ENCODE results near the gene MAT2A. TPM values are rescaled to one million over a fixed set of nuclear protein-coding genes. Genes with fewer than 3 reads are reported as not detected.
A peak's percentile ranks its signal among the peaks of the same experiment; 100 is the strongest.

The MAT2A gene
- total RNA-seq, 1 donor from 2014 or later: 281 TPM

GRCh38 chr2:85584354-85584856 lies 45.4 kb downstream of the MAT2A start, which contains the start of gene VAMP5:
Gene VAMP5, plus strand, starts transcription at chr2:85584431. Its CDS starts 60 bp downstream, at chr2:85584491.
- Mint-ChIP-seq H3K36me3 (ENCODE audit: insufficient read depth) (peaks cover 13% of the 10 kb centered on the region), H3K4me3 (ENCODE audit: low read depth) (no peak within 1 kb of the TSS), H3K9me3 (ENCODE audit: low read depth) (no peaks in the 10 kb centered on the region), H3K4me1 (ENCODE audit: low read depth) (peaks cover 16% of the 10 kb centered on the region), H3K27ac (peak within 1 kb of the TSS; percentile 88), H3K27me3 (no peaks in the 10 kb centered on the region)
- no peak for DNase-seq (ENCODE audit: low spot score, unreplicated experiment)
- no peak for TF ChIP-seq CTCF (IDR thresholded peaks at IDR 0.05; ENCODE audit: unreplicated experiment)

- Mint-ChIP-seq H3K4me1 (ENCODE audit: low read depth) (peaks cover 18% of the 10 kb centered on the region), H3K36me3 (ENCODE audit: insufficient read depth) (peaks cover 13% of the 10 kb centered on the region), H3K9me3 (ENCODE audit: low read depth) (no peaks in the 10 kb centered on the region), H3K27me3 (no peaks in the 10 kb centered on the region), H3K4me3 (ENCODE audit: low read depth) (no peak overlapping the region), H3K27ac (peak overlapping the region; percentile 88)
- DNase-seq (ENCODE audit: low spot score, unreplicated experiment): no peak
- TF ChIP-seq CTCF (IDR thresholded peaks at IDR 0.05; ENCODE audit: unreplicated experiment): no peak
Observed at GRCh38 chr2:85584857-85585780, 46.2 kb downstream of the MAT2A start.

- H3K36me3 Mint-ChIP-seq (ENCODE audit: insufficient read depth): peaks cover 13% of the 10 kb centered on the region
- no peak for TF ChIP-seq CTCF (IDR thresholded peaks at IDR 0.05; ENCODE audit: unreplicated experiment)
- H3K9me3 Mint-ChIP-seq (ENCODE audit: low read depth): no peaks in the 10 kb centered on the region
- H3K4me1 Mint-ChIP-seq (ENCODE audit: low read depth): peaks cover 24% of the 10 kb centered on the region
- no peaks in the 10 kb centered on the region for H3K27me3 Mint-ChIP-seq
- no peak for DNase-seq (ENCODE audit: low spot score, unreplicated experiment)
- no peak overlapping the region for H3K4me3 Mint-ChIP-seq (ENCODE audit: low read depth)
- H3K27ac Mint-ChIP-seq: no peak overlapping the region
Observed at GRCh38 chr2:85585781-85586105, 46.8 kb downstream of the MAT2A start.

GRCh38 chr2:85588236-85588635 lies 49.3 kb downstream of the MAT2A start:
- H3K36me3 Mint-ChIP-seq (ENCODE audit: insufficient read depth): peaks cover 3% of the 10 kb centered on the region
- no peak for TF ChIP-seq CTCF (IDR thresholded peaks at IDR 0.05; ENCODE audit: unreplicated experiment)
- no peak overlapping the region for H3K4me3 Mint-ChIP-seq (ENCODE audit: low read depth)
- H3K27ac Mint-ChIP-seq: no peak overlapping the region
- H3K4me1 Mint-ChIP-seq (ENCODE audit: low read depth): peaks cover 26% of the 10 kb centered on the region
- DNase-seq (ENCODE audit: low spot score, unreplicated experiment): no peak
- H3K9me3 Mint-ChIP-seq (ENCODE audit: low read depth): no peaks in the 10 kb centered on the region
- H3K27me3 Mint-ChIP-seq: no peaks in the 10 kb centered on the region

GRCh38 chr2:85588645-85589044 lies 49.7 kb downstream of the MAT2A start:
- H3K4me3 Mint-ChIP-seq (ENCODE audit: low read depth): no peak overlapping the region
- H3K27ac Mint-ChIP-seq: peak overlapping the region; percentile 46
- H3K27me3 Mint-ChIP-seq: no peaks in the 10 kb centered on the region
- no peaks in the 10 kb centered on the region for H3K9me3 Mint-ChIP-seq (ENCODE audit: low read depth)
- no peak for TF ChIP-seq CTCF (IDR thresholded peaks at IDR 0.05; ENCODE audit: unreplicated experiment)
- peaks cover 26% of the 10 kb centered on the region for H3K4me1 Mint-ChIP-seq (ENCODE audit: low read depth)
- peaks cover under 1% of the 10 kb centered on the region for H3K36me3 Mint-ChIP-seq (ENCODE audit: insufficient read depth)
- DNase-seq (ENCODE audit: low spot score, unreplicated experiment): no peak
